GM23248 (cell line): ENCODE measurements around the gene STEAP3. TPM values are rescaled to one million over a fixed set of nuclear protein-coding genes. Genes with fewer than 3 reads are reported as not detected.

Source experiments
- DNase-seq: peaks from one replicate; pipeline ENCODE4 v3.0.0-alpha.2; 2015
- H2AFZ ChIP-seq: fragments of 200-600 bp; sonication (generic); 2 replicates; pipeline ENCODE4 v1.6.1; 2016; ENCODE audit warnings: antibody characterized with exemption
- H3F3A ChIP-seq: fragments of 200-600 bp; sonication (generic); 2 replicates; pipeline ENCODE4 v1.6.1; 2016; ENCODE audit warnings: mild to moderate bottlenecking, antibody characterized with exemption, mixed run types; ENCODE audit not compliant: insufficient read depth
- H3K27ac ChIP-seq: fragments of 200-600 bp; sonication (generic); 2 replicates; pipeline ENCODE4 v1.5.1; 2016; ENCODE audit warnings: mild to moderate bottlenecking
- H3K27me3 ChIP-seq: fragments of 200-600 bp; sonication (generic); replicated peaks from 2 replicates; pipeline ENCODE4 v1.6.1; 2016; ENCODE audit warnings: mild to moderate bottlenecking; ENCODE audit not compliant: insufficient read depth
- H3K36me3 ChIP-seq: fragments of 200-600 bp; sonication (generic); 2 replicates; pipeline ENCODE4 v1.6.1; 2016; ENCODE audit warnings: low read depth, mild to moderate bottlenecking
- H3K4me1 ChIP-seq: fragments of 200-600 bp; sonication (generic); 2 replicates; pipeline ENCODE4 v1.6.1; 2016; ENCODE audit warnings: mild to moderate bottlenecking; ENCODE audit not compliant: insufficient read depth
- H3K4me2 ChIP-seq: fragments of 200-600 bp; sonication (generic); one replicate; pipeline ENCODE4 v1.6.1; 2016; ENCODE audit warnings: mild to moderate bottlenecking; ENCODE audit not compliant: unreplicated experiment
- H3K4me3 ChIP-seq: fragments of 200-600 bp; sonication (generic); 2 replicates; pipeline ENCODE4 v1.5.1; 2016; ENCODE audit warnings: mild to moderate bottlenecking
- H3K79me2 ChIP-seq: fragments of 200-600 bp; sonication (generic); 2 replicates; pipeline ENCODE4 v1.6.1; 2016; ENCODE audit warnings: mild to moderate bottlenecking; ENCODE audit not compliant: insufficient read depth
- H3K9ac ChIP-seq: fragments of 200-600 bp; sonication (generic); 2 replicates; pipeline ENCODE4 v1.6.1; 2016; ENCODE audit warnings: mild to moderate bottlenecking
- H3K9me2 ChIP-seq: fragments of 200-600 bp; sonication (generic); 2 replicates; pipeline ENCODE4 v1.6.1; 2016; ENCODE audit warnings: mixed run types, mild to moderate bottlenecking, moderate library complexity; ENCODE audit not compliant: insufficient read depth
- H3K9me3 ChIP-seq: fragments of 200-600 bp; sonication (generic); one replicate; pipeline ENCODE4 v1.6.1; 2017; ENCODE audit warnings: low read depth
- H4K20me1 ChIP-seq: fragments of 200-600 bp; sonication (generic); 2 replicates; pipeline ENCODE4 v1.6.0; 2016; ENCODE audit not compliant: insufficient read depth
- EZH2 ChIP-seq: fragments of 200-600 bp; sonication (generic); IDR thresholded peaks from 2 replicates; pipeline ENCODE4 v1.6.1; 2018; ENCODE audit warnings: antibody characterized with exemption, mild to moderate bottlenecking; ENCODE audit not compliant: insufficient read depth, poor library complexity, severe bottlenecking
- EZH2phosphoT487 ChIP-seq: fragments of 200-600 bp; sonication (generic); IDR thresholded peaks from 2 replicates; pipeline ENCODE4 v1.6.1; 2018; ENCODE audit warnings: antibody characterized with exemption, moderate library complexity, mild to moderate bottlenecking, low read depth; ENCODE audit not compliant: insufficient read depth
- WGBS, 2 experiments: methylation state at CpG; one replicate each; pipeline ENCODE4 v1.1.6; 2015 to 2017; ENCODE audit warnings: low lambda C conversion rate in 2 of 2, low coverage in 1 of 2; ENCODE audit errors: missing lambda C conversion rate in 2 of 2; 5-methylcytosine and 5-hydroxymethylcytosine counted together
- in situ Hi-C: fragments of 300-500 bp; cut with MboI; formaldehyde crosslinking; loops from 2 replicates; pipeline ENCODE4 v1.15.0; 2020
- polyA plus RNA-seq: library from polyadenylated mRNA; unstranded; fragments of >200 nt; fragmentation: Nextera tagmentation; extraction: Ambion mirVana; gene quantifications from 2 replicates; pipeline ENCODE4 v1.2.1, GENCODE V29; 2016
- total RNA-seq: library from RNA; depleted of rRNA; stranded (reverse); fragments of >200 nt; shearing (Covaris generic); gene quantifications from 2 replicates; pipeline ENCODE4 v1.2.3, GENCODE V29; 2014

STEAP3 gene
- total and polyA plus RNA-seq, 2 experiments from 2014 or later = 29.5 to 31.3 TPM

DNA sequence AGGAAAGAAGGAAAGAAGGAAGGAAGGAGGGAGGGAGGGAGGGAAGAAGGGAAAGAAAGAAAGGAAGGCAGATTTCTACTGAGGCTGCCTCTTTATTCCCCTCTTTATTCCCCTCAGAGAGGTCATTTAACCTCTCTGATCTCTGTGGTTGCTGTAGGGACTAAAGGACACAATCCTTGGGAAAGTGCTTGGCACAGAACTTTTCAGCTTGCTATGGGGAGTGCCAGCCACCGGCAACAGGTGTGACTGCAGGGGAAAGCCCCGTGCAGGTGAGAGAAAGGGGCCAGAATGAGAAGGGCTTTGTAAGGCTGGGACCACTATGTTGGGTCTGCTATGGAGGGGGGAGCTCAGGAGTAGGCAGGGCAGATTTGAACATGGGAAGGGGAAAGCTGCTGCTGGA is 27.7 kb upstream of the STEAP3 start:
- no peak overlapping the region for H3K4me3 ChIP-seq
- H2AFZ ChIP-seq = no peak overlapping the region
- no peaks in the 10 kb centered on the region for H3K36me3 ChIP-seq
- H4K20me1 ChIP-seq = no peaks in the 10 kb centered on the region
- in situ Hi-C loops = no loop called here
- TF ChIP-seq EZH2 (no peak), EZH2phosphoT487 (no peak)
- H3F3A ChIP-seq = peaks cover 7% of the 10 kb centered on the region
- H3K4me1 ChIP-seq = peaks cover 17% of the 10 kb centered on the region
- H3K9me3 ChIP-seq = no peaks in the 10 kb centered on the region
- WGBS, 2 experiments = 30 to 31% methylated on average over 2 of the region's 2 CpGs
- no peak overlapping the region for H3K27ac ChIP-seq
- peaks cover 5% of the 10 kb centered on the region; the same call in 1 of the 2 replicates for H3K27me3 ChIP-seq
- H3K9ac ChIP-seq = no peak overlapping the region
- no peak for DNase-seq
- no peak overlapping the region for H3K4me2 ChIP-seq
- H3K79me2 ChIP-seq = no peaks in the 10 kb centered on the region
- H3K9me2 ChIP-seq = no peaks in the 10 kb centered on the region

DNA sequence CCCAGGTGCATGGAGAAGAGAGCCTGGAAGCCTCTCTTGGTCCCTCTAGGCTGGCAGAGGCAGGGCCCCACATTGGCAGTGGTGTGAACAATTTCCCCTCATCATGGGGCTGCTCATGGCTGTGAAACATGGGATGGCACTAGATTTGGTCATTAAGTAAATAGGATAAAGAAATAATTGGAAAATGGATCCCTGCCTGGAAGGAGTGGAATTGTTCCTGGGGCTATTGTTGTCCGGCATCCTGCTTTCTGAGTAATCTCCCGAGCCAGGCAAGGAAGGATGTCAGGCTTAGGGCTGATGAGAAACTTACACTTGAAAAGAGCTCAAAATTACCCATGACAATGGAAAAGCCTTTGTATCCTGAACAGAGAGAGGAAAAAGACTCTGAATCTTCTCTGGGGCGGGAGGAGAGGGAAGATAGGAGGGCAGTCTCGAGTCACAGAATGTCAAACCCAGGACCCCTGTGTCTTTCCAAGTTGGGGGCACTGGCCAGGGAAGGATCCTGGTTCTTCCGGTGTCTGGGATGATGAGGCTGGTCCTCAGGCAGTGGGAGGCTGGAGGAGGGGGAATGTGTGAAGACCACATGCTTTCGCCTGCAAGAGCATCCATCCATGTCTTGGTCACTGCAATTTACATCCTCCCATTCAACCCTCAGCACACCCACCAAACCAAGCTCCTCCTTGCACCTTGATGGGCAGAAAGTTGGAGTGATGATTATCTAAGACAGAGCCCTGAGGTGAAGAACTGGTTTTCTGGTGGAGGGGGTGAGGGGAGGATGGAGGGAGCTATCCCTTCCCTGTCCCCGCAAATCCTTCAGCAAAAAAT is 27.1 kb upstream of the STEAP3 start:
- Histone ChIP-seq H3K4me1 (peaks cover 17% of the 10 kb centered on the region), H3K9me3 (no peaks in the 10 kb centered on the region), H3K9me2 (no peaks in the 10 kb centered on the region), H3K9ac (no peak overlapping the region), H3F3A (peaks cover 7% of the 10 kb centered on the region), H4K20me1 (no peaks in the 10 kb centered on the region), H2AFZ (no peak overlapping the region), H3K36me3 (no peaks in the 10 kb centered on the region), H3K4me2 (no peak overlapping the region), H3K27ac (no peak overlapping the region), H3K27me3 (peaks cover 5% of the 10 kb centered on the region; the same call in 1 of the 2 replicates), H3K79me2 (no peaks in the 10 kb centered on the region), H3K4me3 (no peak overlapping the region)
- TF ChIP-seq EZH2phosphoT487 (no peak), EZH2 (no peak)
- 31 to 34% methylated on average over 7 of the region's 7 CpGs for WGBS, 2 experiments
- in situ Hi-C loops = no loop called here
- peak; percentile 64 for DNase-seq

- Histone ChIP-seq H3K9me3 (no peaks in the 10 kb centered on the region), H3K4me1 (peaks cover 17% of the 10 kb centered on the region), H3K27me3 (peaks cover 5% of the 10 kb centered on the region), H3K9me2 (no peaks in the 10 kb centered on the region), H3F3A (peaks cover 7% of the 10 kb centered on the region), H2AFZ (no peak overlapping the region), H3K27ac (no peak overlapping the region), H4K20me1 (no peaks in the 10 kb centered on the region), H3K4me3 (no peak overlapping the region), H3K4me2 (no peak overlapping the region), H3K9ac (no peak overlapping the region), H3K36me3 (no peaks in the 10 kb centered on the region), H3K79me2 (no peaks in the 10 kb centered on the region)
- TF ChIP-seq EZH2phosphoT487 = no peak
- no peak for DNase-seq
- in situ Hi-C loops = no loop called here
Observed at GRCh38 chr2:119197126-119197405, 26.6 kb upstream of the STEAP3 start.

- no peak overlapping the region for H3K9ac ChIP-seq
Observed at GRCh38 chr2:119197529-119198239, 25.9 kb upstream of the STEAP3 start.

More at GRCh38 chr2:119197529-119198239, 25.9 kb upstream of the STEAP3 start:
- 39% methylated on average over 10 of the region's 10 CpGs for WGBS, 2 experiments
- H4K20me1 ChIP-seq = no peaks in the 10 kb centered on the region
- no peaks in the 10 kb centered on the region for H3K79me2 ChIP-seq
- no peak overlapping the region for H3K4me3 ChIP-seq
- no peak overlapping the region for H2AFZ ChIP-seq
- H3K9me3 ChIP-seq = no peaks in the 10 kb centered on the region
- no peak for DNase-seq
- H3K4me1 ChIP-seq = peaks cover 17% of the 10 kb centered on the region
- H3K36me3 ChIP-seq = no peaks in the 10 kb centered on the region
- no peak overlapping the region for H3K4me2 ChIP-seq
- H3K9me2 ChIP-seq = no peaks in the 10 kb centered on the region
- no peak overlapping the region for H3K27ac ChIP-seq
- H3K27me3 ChIP-seq = peaks cover 5% of the 10 kb centered on the region
- H3F3A ChIP-seq = peaks cover 7% of the 10 kb centered on the region
- in situ Hi-C loops = no loop called here
- TF ChIP-seq EZH2 = no peak
- no peak for TF ChIP-seq EZH2phosphoT487
